OCI-LY3 (cell line): Measurements from ENCODE around the gene WNT6.

Experiments used
- H2AFZ ChIP-seq: fragments of 200-600, 300-600 bp; shearing (Covaris generic); 2 replicates; pipeline ENCODE4 v1.6.0; 2014; ENCODE audit warnings: antibody characterized with exemption, low read depth, low read length
- H3K27ac ChIP-seq: fragments of 200-600, 300-600 bp; sonication (generic); 2 replicates; pipeline ENCODE4 v1.5.1; 2014; ENCODE audit warnings: mild to moderate bottlenecking, low read length, moderate library complexity, mixed read lengths
- H3K27me3 ChIP-seq: fragments of 200-600, 300-600 bp; sonication (generic); 2 replicates; pipeline ENCODE4 v1.6.1; 2014; ENCODE audit warnings: low read depth, low read length, mixed read lengths
- H3K36me3 ChIP-seq: fragments of 200-600, 300-600 bp; sonication (generic); replicated peaks from 2 replicates; pipeline ENCODE3; 2014; ENCODE audit warnings: low read depth, low read length, mixed read lengths
- H3K4me1 ChIP-seq: fragments of 300-600, 200-600 bp; sonication (generic); 2 replicates; pipeline ENCODE4 v1.6.1; 2014; ENCODE audit warnings: low read length, mixed read lengths
- H3K4me2 ChIP-seq: fragments of 200-600, 300-600 bp; sonication (generic); 2 replicates; pipeline ENCODE4 v1.6.1; 2014; ENCODE audit warnings: low read length, mixed read lengths
- H3K4me3 ChIP-seq: fragments of 300-600, 200-600 bp; sonication (generic); 2 replicates; pipeline ENCODE4 v1.5.1; 2014; ENCODE audit warnings: antibody characterized with exemption, mild to moderate bottlenecking, low read length, moderate library complexity
- H3K79me2 ChIP-seq: fragments of 300-600, 200-600 bp; shearing (Covaris generic); 2 replicates; pipeline ENCODE4 v1.6.1; 2014; ENCODE audit warnings: mild to moderate bottlenecking, low read length, mixed read lengths
- H3K9ac ChIP-seq: fragments of 300-600, 200-600 bp; shearing (Covaris generic); 2 replicates; pipeline ENCODE4 v1.6.0; 2014; ENCODE audit warnings: mild to moderate bottlenecking, low read length, moderate library complexity
- H3K9me3 ChIP-seq: fragments of 200-600, 300-600 bp; shearing (Covaris generic); 2 replicates; pipeline ENCODE4 v1.6.1; 2014; ENCODE audit warnings: low read length, mixed read lengths; ENCODE audit not compliant: insufficient read depth
- H4K20me1 ChIP-seq: fragments of 200-600, 300-600 bp; sonication (generic); 2 replicates; pipeline ENCODE4 v1.6.1; 2016; ENCODE audit warnings: low read length, mixed read lengths; ENCODE audit not compliant: insufficient read depth
- EZH2phosphoT487 ChIP-seq: fragments of 200-600 bp; shearing (Covaris generic); IDR thresholded peaks from 2 replicates; pipeline ENCODE4 v1.6.1; 2018; ENCODE audit warnings: antibody characterized with exemption, mixed run types, low read depth
- TF ChIP-seq, protein P1 (sequence below): fragments of 200-600, 300-600 bp; sonication (generic); IDR thresholded peaks from 2 replicates; pipeline ENCODE4 v1.5.1; 2014; ENCODE audit warnings: antibody characterized with exemption, low read length, low read depth

Gene WNT6

DNA sequence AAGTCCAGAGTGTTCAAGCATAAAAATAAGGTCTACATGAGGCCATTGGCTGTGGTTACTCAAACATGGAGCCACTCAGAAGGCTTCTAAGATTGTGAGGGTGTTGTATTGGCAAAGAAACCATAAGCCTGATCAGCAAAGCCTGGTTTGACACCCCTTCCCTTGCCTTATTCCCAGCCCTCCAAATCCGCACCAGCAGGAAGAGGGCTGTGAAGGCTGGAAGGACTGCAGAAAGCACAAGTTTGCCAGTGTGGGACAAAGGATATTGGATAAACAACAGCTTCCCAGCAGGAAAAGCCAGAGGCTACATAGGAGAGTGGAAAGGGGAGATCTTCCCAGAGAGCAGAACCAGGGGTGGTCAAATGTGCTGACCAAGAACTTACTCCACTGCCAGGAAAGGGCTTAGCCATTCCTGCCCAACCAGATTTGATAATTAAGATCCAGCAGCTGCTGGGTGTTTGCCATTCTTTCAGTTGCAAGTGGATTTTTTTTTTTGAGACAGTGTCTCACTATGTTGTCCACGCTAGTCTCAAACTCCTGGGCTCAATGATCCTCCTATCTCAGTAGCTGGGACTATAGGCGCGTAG, 26.5 kb upstream of the WNT6 start:
- no peak overlapping the region for H3K9ac ChIP-seq
- no peak overlapping the region for H3K27ac ChIP-seq
- H3K4me2 ChIP-seq = no peak overlapping the region
- no peaks in the 10 kb centered on the region for H3K79me2 ChIP-seq
- TF ChIP-seq, protein P1, sequence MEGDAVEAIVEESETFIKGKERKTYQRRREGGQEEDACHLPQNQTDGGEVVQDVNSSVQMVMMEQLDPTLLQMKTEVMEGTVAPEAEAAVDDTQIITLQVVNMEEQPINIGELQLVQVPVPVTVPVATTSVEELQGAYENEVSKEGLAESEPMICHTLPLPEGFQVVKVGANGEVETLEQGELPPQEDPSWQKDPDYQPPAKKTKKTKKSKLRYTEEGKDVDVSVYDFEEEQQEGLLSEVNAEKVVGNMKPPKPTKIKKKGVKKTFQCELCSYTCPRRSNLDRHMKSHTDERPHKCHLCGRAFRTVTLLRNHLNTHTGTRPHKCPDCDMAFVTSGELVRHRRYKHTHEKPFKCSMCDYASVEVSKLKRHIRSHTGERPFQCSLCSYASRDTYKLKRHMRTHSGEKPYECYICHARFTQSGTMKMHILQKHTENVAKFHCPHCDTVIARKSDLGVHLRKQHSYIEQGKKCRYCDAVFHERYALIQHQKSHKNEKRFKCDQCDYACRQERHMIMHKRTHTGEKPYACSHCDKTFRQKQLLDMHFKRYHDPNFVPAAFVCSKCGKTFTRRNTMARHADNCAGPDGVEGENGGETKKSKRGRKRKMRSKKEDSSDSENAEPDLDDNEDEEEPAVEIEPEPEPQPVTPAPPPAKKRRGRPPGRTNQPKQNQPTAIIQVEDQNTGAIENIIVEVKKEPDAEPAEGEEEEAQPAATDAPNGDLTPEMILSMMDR = no peak
- TF ChIP-seq EZH2phosphoT487 = no peak
- H3K36me3 ChIP-seq = no peaks in the 10 kb centered on the region
- peaks cover 16% of the 10 kb centered on the region; the same call in 1 of the 2 replicates for H3K27me3 ChIP-seq
- H4K20me1 ChIP-seq = no peaks in the 10 kb centered on the region
- peaks cover 6% of the 10 kb centered on the region; the same call in 1 of the 2 replicates for H3K4me1 ChIP-seq
- no peak overlapping the region for H3K4me3 ChIP-seq
- no peaks in the 10 kb centered on the region for H3K9me3 ChIP-seq
- H2AFZ ChIP-seq = no peak overlapping the region

DNA sequence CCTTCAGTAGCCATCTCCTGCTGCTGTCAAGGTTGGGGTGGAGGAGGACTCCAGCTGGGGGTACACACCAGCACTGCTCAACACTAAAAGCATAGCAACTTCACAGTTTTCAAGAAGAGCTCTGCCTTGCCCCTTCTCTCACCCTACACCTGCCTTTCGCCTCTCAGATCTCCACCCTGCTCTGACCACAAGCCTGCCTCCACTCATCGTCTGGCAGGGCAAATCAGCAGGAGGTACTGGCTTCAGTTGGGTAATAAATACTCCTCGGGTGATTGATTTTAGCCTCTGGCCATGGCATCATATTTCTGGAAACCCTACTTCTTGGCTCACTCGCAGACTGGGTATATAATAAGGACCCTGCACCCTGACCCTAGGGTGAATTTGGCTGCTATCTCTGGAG, 24.9 kb upstream of the WNT6 start:
- Histone ChIP-seq H3K4me3 (no peak overlapping the region), H3K27ac (no peak overlapping the region), H3K4me1 (peaks cover 6% of the 10 kb centered on the region; the same call in 1 of the 2 replicates), H3K79me2 (no peaks in the 10 kb centered on the region), H3K4me2 (no peak overlapping the region), H3K9ac (no peak overlapping the region), H3K9me3 (no peaks in the 10 kb centered on the region), H4K20me1 (no peaks in the 10 kb centered on the region), H3K36me3 (no peaks in the 10 kb centered on the region), H3K27me3 (peaks cover 20% of the 10 kb centered on the region; the same call in 1 of the 2 replicates), H2AFZ (no peak overlapping the region)
- no peak for TF ChIP-seq EZH2phosphoT487
- TF ChIP-seq, protein P1 = no peak

DNA sequence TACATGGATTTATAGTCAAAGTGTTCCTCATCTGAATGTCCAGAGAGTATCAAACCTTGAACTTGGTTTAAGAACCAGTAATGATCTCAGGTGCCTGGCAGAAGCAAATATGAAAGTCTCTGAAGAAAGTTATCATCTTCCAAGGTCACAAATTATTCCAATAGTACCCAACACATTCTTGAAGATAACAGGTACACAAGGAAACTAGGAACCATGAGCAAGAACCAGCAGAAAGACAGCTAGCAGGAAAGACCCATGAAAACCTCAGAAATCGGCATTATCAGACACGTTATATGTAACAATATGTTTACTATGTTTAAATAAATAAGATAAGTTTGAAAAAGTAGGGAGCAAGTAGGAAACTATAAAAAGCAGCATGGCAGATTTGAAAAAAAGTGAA, 22.1 kb upstream of the WNT6 start:
- peaks cover 19% of the 10 kb centered on the region; the same call in 1 of the 2 replicates for H3K27me3 ChIP-seq
- H4K20me1 ChIP-seq = no peaks in the 10 kb centered on the region
- H3K9me3 ChIP-seq = no peaks in the 10 kb centered on the region
- no peak overlapping the region for H3K4me3 ChIP-seq
- H3K4me2 ChIP-seq = no peak overlapping the region
- H3K79me2 ChIP-seq = no peaks in the 10 kb centered on the region
- H3K27ac ChIP-seq = no peak overlapping the region
- H3K9ac ChIP-seq = no peak overlapping the region
- TF ChIP-seq, protein P1 = no peak
- TF ChIP-seq EZH2phosphoT487 = no peak
- H3K36me3 ChIP-seq = no peaks in the 10 kb centered on the region
- H3K4me1 ChIP-seq = no peaks in the 10 kb centered on the region
- no peak overlapping the region for H2AFZ ChIP-seq

DNA sequence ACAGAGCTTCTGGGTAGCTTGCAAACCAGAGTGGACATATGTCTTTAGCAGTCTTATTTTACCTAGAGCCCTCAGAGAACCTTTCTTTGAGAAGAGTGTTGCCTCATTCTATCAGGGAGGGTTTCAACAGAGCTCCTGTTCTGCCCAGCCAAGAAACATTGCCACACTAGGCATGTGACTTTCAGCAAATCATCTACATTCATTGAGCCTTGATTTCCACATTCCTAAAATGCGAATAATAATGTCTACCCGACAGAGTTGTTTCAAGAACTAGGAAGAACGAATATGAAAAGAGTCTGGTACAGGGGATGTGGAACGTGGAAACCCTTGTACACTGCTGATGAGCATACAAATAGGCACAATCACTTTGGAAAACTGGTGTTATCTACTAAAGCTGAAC, 20.2 kb upstream of the WNT6 start:
- no peak overlapping the region for H3K4me2 ChIP-seq
- no peak overlapping the region for H2AFZ ChIP-seq
- peaks cover 10% of the 10 kb centered on the region; the same call in 1 of the 2 replicates for H3K27me3 ChIP-seq
- H3K79me2 ChIP-seq = no peaks in the 10 kb centered on the region
- no peak for TF ChIP-seq EZH2phosphoT487
- TF ChIP-seq, protein P1 = no peak
- H3K27ac ChIP-seq = no peak overlapping the region
- H4K20me1 ChIP-seq = no peaks in the 10 kb centered on the region
- H3K9me3 ChIP-seq = no peaks in the 10 kb centered on the region
- no peak overlapping the region for H3K9ac ChIP-seq
- H3K36me3 ChIP-seq = no peaks in the 10 kb centered on the region
- no peak overlapping the region for H3K4me3 ChIP-seq
- H3K4me1 ChIP-seq = no peaks in the 10 kb centered on the region
